Iris pigment epithelial cell (primary cell): Measurements from ENCODE around the gene GNL2.
"Not testable (repeated sequence)": the region's sequence is repeated elsewhere in the genome, so short reads cannot be mapped to it uniquely, and the experiment has no call there.

Experiments used
- DNase-seq: peaks from one replicate; pipeline ENCODE4 v3.0.0-alpha.2; 2011; ENCODE audit warnings: low read depth

Gene GNL2

DNA sequence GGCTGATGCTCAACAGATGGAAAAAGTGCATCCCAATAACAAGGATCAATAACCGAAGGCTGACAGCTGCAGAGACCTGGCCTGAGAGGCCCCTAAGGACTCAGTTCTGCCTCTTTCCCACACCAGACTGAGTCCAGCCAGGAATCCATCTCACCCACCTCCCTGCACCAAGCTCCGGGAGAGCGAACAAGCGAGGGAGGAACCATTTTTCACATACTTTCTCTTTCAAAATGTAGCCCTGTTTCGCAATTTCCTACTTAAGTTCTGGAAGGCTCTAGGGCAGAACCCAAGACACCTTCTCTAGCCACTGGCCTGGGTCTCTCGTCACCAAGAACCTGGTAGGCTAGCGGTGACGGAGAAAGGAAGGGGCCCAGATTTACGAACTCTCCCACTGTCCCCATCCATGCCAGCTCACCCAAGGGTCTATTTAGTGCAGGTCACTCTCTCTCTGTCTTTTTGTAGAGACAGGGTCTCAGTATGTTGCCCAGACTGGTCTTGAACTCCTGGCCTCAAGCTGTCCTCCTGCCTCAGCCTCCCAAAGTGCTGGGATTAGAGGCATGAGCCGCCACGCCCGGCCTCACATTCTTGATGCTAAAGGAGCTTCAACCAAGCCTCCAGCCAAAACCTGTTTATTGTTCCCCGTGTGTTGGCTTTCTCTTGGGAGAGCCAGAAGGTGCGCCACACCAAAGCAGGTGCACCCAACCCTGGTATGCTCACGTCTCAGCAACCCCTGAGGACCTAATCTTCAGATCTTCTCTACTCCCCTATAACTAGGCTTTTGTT lies 10.9 kb upstream of the GNL2 start:
- peak; percentile 73 for DNase-seq

DNA sequence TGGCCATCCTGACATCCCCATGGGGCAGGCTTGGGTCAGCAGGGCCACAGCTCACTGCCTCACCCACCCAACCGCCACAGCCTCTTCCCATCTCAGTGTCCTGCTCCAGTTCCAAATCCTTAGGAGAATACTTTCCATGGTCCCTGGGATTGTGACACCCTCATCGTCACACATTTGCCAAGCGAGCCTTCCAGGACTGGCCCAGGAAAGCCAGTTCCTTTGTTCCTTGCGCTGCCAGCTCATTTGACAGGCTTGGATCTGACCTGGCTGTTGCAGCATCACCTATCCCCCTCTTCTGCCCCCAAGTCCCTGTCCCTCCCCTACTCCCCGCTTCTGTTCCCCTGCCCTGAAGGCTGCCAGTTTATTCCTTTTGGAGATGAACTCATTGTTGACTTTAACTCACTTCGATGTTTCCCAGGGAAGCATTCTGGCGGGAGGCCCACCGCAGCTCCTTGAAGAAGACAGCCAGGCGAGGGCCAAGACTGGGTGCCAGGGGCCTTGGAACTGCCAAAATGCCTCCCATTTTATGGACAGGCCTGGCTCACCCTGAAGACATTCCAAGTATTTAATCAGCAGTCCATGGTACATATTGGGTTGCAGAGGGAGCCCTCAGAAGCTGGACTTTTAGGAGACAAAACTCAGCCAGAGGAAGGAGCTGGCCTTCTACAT lies 10.2 kb upstream of the GNL2 start:
- peak; percentile 4 for DNase-seq

- no peak for DNase-seq
Observed at GRCh38 chr1:37605061-37605650, 9.4 kb upstream of the GNL2 start.

- DNase-seq = peak; percentile 29
Observed at GRCh38 chr1:37602750-37603694, 7.3 kb upstream of the GNL2 start.

- DNase-seq = no peak
Observed at GRCh38 chr1:37601441-37601840, 5.7 kb upstream of the GNL2 start.

GRCh38 chr1:37599940-37600339 lies 4.2 kb upstream of the GNL2 start:
- DNase-seq = no peak

- no peak for DNase-seq
Observed at GRCh38 chr1:37596182-37596667, 488 bp upstream of the GNL2 start.

GRCh38 chr1:37593726-37594125 lies 2.0 kb downstream of the GNL2 start:
- DNase-seq = no peak

DNA sequence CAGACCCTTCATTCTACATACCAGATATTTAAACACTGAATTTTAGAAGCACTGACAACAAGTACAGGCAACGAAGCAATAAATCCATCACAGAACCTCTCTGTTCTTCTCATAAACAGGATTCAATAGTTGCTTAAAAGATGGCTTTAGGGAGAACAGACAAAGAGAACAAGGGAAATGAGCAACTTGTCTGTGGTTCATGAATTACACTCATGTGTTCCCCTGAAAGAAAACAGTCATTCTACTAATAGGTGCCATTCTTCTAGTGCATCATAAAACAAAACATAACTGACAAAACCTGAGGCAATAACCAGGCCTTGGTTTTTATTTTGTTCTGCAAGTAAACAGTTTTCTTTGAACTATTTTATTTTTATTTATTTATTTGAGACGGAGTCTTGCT lies 6.8 kb downstream of the GNL2 start:
- DNase-seq = no peak

- not testable (repeated sequence) for DNase-seq
Observed at GRCh38 chr1:37584544-37584943, 11.2 kb downstream of the GNL2 start.

DNA sequence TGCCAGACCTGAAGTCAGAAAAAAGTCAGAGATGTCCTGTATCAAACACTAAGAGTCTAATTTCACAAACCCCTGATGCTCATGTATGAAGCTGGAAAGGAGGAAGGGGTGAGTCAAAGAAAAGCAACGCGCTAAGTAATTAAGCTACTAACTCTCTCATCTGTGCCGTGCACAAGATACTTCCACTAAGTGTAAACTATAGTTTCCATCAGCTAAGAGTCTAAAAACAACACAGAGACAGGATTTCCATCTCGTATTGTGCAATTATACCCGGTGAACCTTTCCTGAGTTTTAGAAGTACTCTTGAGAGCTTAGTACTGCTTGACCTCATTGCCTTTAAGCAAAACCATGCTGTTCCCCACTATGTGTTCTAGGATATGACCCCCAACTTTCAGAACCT lies 20.0 kb downstream of the GNL2 start:
- DNase-seq = peak; percentile 87

- peak; percentile 84 for DNase-seq
Observed at GRCh38 chr1:37574834-37575480, 20.8 kb downstream of the GNL2 start.

GRCh38 chr1:37570528-37571334 lies 25.0 kb downstream of the GNL2 start:
- no peak for DNase-seq

- DNase-seq = no peak
Observed at GRCh38 chr1:37567023-37567422, 28.7 kb downstream of the GNL2 start.

GRCh38 chr1:37564892-37565291 lies 30.8 kb downstream of the GNL2 start:
- DNase-seq = no peak

- no peak for DNase-seq
Observed at GRCh38 chr1:37562984-37563383, 32.8 kb downstream of the GNL2 start.

GRCh38 chr1:37561133-37562132 lies 34.3 kb downstream of the GNL2 start:
- DNase-seq = peak; percentile 36

DNA sequence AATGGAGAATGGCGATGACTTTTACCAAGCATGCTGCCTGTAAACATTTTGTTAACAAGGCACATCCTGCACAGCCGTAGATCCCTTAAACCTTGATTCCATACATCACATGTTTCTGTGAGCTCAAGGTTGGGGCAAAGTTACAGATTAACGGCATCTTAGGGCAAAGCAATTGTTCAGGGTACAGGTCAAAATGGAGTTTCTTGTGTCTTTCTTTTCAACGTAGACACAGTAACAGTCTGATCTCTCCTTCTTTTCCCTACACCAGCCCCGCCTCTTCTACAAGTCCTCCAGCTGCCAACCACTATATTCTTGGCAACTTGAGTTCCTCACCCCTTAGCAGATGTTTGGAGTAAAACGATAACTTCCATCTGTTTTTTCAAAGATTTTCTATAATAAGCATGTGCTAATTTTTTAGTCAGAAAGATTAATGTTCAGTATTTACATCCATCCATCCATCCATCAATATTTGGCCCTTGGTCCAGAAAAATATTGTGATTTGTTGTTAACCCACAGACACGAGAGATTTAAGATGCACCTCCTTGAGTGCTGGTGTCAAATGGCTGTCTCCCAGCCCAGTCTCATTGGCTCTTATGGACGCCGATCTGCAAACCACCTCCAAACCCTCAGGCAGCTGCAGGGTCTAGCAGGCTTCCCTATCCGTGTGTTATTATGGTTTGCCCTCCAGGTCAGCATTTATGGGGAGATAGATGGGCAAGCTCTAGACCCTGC lies 35.2 kb downstream of the GNL2 start:
- no peak for DNase-seq

DNA sequence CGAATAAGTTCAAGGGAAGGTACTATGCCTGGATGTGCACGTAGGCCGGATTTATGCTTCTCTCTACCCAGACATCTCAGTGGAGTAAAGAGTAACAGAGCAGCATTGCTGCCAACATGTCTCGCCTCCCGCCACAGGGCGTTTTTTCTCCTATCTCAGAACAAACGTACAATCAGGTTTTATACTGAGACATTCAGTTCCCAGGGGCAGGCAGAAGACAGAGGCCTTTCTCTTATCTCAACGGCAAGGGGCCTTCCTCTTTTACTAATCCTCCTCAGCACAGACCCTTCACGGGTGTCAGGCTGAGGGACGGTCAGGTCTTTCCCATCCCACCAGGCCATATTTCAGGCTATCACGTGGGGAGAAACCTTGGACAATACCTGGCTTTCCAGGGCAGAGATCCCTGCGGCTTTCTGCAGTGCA lies 35.8 kb downstream of the GNL2 start:
- DNase-seq = not testable (repeated sequence)
